ENCODE data around the gene C5orf46.
"Not testable (repeated sequence)": the region's sequence is repeated elsewhere in the genome, so short reads cannot be mapped to it uniquely, and the experiment has no call there.

Gene C5orf46

GRCh38 chr5:147906326-147907095, at the start of gene C5orf46:
C5orf46 (minus strand) TSS chr5:147906538; CDS start chr5:147906501, 37 bp downstream.
- no peak for DNase-seq

GRCh38 chr5:147954971-147955370, 48.6 kb upstream of the C5orf46 start:
- DNase-seq = no peak

- peak; percentile 15 for DNase-seq
Measured at GRCh38 chr5:147949711-147950573, 43.6 kb upstream of the C5orf46 start.

GRCh38 chr5:147946658-147947274, 40.4 kb upstream of the C5orf46 start:
- DNase-seq = not testable (repeated sequence)

- no peak for DNase-seq
Measured at GRCh38 chr5:147939431-147940114, 33.2 kb upstream of the C5orf46 start.

- DNase-seq = no peak
Measured at GRCh38 chr5:147935032-147935431, 28.7 kb upstream of the C5orf46 start.

GRCh38 chr5:147930769-147931168, 24.4 kb upstream of the C5orf46 start:
- no peak for DNase-seq

GRCh38 chr5:147927901-147928300, 21.6 kb upstream of the C5orf46 start:
- no peak for DNase-seq

- DNase-seq = no peak
Measured at GRCh38 chr5:147925020-147925419, 18.7 kb upstream of the C5orf46 start.

- no peak for DNase-seq
Measured at GRCh38 chr5:147921136-147921535, 14.8 kb upstream of the C5orf46 start.

- DNase-seq = no peak
Measured at GRCh38 chr5:147920420-147921030, 14.2 kb upstream of the C5orf46 start.

- DNase-seq = no peak
Measured at GRCh38 chr5:147918899-147919298, 12.6 kb upstream of the C5orf46 start.

- DNase-seq = no peak
Measured at GRCh38 chr5:147918101-147918685, 11.9 kb upstream of the C5orf46 start.

GRCh38 chr5:147913786-147914185, 7.4 kb upstream of the C5orf46 start:
- no peak for DNase-seq

- DNase-seq = no peak
Measured at GRCh38 chr5:147912011-147912410, 5.7 kb upstream of the C5orf46 start.

- DNase-seq = no peak
Measured at GRCh38 chr5:147911427-147911826, 5.1 kb upstream of the C5orf46 start.

- no peak for DNase-seq
Measured at GRCh38 chr5:147904110-147904509, 2.2 kb downstream of the C5orf46 start.

GRCh38 chr5:147902609-147903115, 3.7 kb downstream of the C5orf46 start:
- no peak for DNase-seq

- no peak for DNase-seq
Measured at GRCh38 chr5:147901599-147902039, 4.7 kb downstream of the C5orf46 start.

GRCh38 chr5:147898875-147899401, 7.4 kb downstream of the C5orf46 start:
- DNase-seq = no peak

- DNase-seq = no peak
Measured at GRCh38 chr5:147895864-147896263, 10.5 kb downstream of the C5orf46 start.

Measured in 8988T (cell line).